Activated B cell treated with CpG ODN at 0.5 μM for 24 hours (primary cell): Measurements from ENCODE around the gene PRKAG2. TPM values are rescaled to one million over a fixed set of nuclear protein-coding genes. Genes with fewer than 3 reads are reported as not detected.
"Not testable (repeated sequence)": the region's sequence is repeated elsewhere in the genome, so short reads cannot be mapped to it uniquely, and the experiment has no call there.

Experiments
- ATAC-seq: fragments of 200-7000 bp; cut with Tn5 transposase; one replicate; pipeline ENCODE4 v1.10.0; 2021; ENCODE audit warnings: low read depth, mild to moderate bottlenecking, moderate library complexity
- CTCF ChIA-PET: fragments of 350-600 bp; sonication (Branson Sonifier 250); formaldehyde crosslinking; loops from one replicate; lab custom pipeline; 2021; ENCODE audit warnings: antibody characterized with exemption; lab: Charles Lee
- POLR2A ChIA-PET: fragments of 350-600 bp; sonication (Branson Sonifier 250); formaldehyde crosslinking; loops from one replicate; lab custom pipeline; 2021; ENCODE audit warnings: antibody characterized with exemption; lab: Charles Lee
- DNase-seq: peaks from one replicate; pipeline ENCODE4 v3.0.0; 2022
- H3K27ac Mint-ChIP-seq: one replicate; pipeline ENCODE4 v1.8.0; 2020; ENCODE audit warnings: mixed read lengths
- H3K27me3 Mint-ChIP-seq: one replicate; pipeline ENCODE4 v1.8.0; 2021; ENCODE audit warnings: mixed read lengths
- H3K36me3 Mint-ChIP-seq: one replicate; pipeline ENCODE4 v1.8.0; 2021; ENCODE audit warnings: low read depth, mixed read lengths
- H3K4me1 Mint-ChIP-seq: one replicate; pipeline ENCODE4 v1.8.0; 2021; ENCODE audit warnings: mixed read lengths
- H3K4me3 Mint-ChIP-seq: one replicate; pipeline ENCODE4 v1.8.0; 2020; ENCODE audit warnings: mild to moderate bottlenecking, mixed read lengths
- H3K9me3 Mint-ChIP-seq: one replicate; pipeline ENCODE4 v1.8.0; 2020; ENCODE audit warnings: mixed read lengths
- intact Hi-C: fragments of 100-400 bp; cut with micrococcal nuclease; formaldehyde crosslinking; loops from one replicate; pipeline ENCODE4 v1.15.1; 2024
- total RNA-seq: library from RNA; stranded (reverse); gene quantifications from 2 replicates; pipeline ENCODE4 v1.2.3, GENCODE V29; 2022
- TF ChIP-seq, protein P1 (sequence below): fragments of 200-600 bp; IDR thresholded peaks from one replicate; pipeline ENCODE4 v1.8.0; 2022; ENCODE audit warnings: antibody characterized with exemption, mild to moderate bottlenecking

The PRKAG2 gene
- total RNA-seq, 1 donor from 2014 or later: 19.7 TPM

GRCh38 chr7:151782598-151783448 lies 94.1 kb downstream of the PRKAG2 start:
- TF ChIP-seq, protein P1, sequence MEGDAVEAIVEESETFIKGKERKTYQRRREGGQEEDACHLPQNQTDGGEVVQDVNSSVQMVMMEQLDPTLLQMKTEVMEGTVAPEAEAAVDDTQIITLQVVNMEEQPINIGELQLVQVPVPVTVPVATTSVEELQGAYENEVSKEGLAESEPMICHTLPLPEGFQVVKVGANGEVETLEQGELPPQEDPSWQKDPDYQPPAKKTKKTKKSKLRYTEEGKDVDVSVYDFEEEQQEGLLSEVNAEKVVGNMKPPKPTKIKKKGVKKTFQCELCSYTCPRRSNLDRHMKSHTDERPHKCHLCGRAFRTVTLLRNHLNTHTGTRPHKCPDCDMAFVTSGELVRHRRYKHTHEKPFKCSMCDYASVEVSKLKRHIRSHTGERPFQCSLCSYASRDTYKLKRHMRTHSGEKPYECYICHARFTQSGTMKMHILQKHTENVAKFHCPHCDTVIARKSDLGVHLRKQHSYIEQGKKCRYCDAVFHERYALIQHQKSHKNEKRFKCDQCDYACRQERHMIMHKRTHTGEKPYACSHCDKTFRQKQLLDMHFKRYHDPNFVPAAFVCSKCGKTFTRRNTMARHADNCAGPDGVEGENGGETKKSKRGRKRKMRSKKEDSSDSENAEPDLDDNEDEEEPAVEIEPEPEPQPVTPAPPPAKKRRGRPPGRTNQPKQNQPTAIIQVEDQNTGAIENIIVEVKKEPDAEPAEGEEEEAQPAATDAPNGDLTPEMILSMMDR: peak; percentile 63
- Mint-ChIP-seq H3K27me3 (no peaks in the 10 kb centered on the region), H3K27ac (no peak overlapping the region), H3K36me3 (peaks cover 36% of the 10 kb centered on the region), H3K4me3 (peak overlapping the region; percentile 74), H3K4me1 (peaks cover 7% of the 10 kb centered on the region), H3K9me3 (no peaks in the 10 kb centered on the region)
- intact Hi-C loops: loop anchor here (1.0 to 5.0 kb wide), 10 partner anchors 12 to 924 kb away; partner anchors contain the start of genes GALNT11 and PRKAG2
- ChIA-PET CTCF (interaction anchor here (0.8 to 3.2 kb wide), 21 partner anchors 9 to 248 kb away, joined by 3 to 19 read pairs (median 5); partner anchors contain the start of gene PRKAG2), POLR2A (interaction anchor here (0.8 to 1.8 kb wide), 5 partner anchors 93 to 263 kb away, joined by 3 to 6 read pairs (median 3); partner anchors contain the start of genes PRKAG2 and RHEB)
- DNase-seq: peak; percentile 77
- ATAC-seq: peak; percentile 95

DNA sequence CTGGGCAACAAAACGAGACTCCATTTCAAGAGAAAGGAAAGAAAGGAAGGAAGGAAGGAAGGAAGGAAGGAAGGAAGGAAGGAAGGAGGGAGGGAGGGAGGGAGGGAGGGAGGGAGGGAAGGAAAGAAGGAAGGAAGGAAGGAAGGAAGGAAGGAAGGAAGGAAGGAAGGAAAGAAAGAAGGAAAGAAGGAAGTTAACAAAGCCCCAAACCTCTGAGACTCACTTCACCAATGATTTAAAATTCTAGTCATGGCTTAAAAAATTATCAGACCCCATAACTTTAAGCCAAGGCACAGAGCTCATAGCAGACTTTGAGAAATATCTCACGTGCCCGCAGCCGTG lies 94.7 kb downstream of the PRKAG2 start:
- not testable (repeated sequence) for H3K27me3 Mint-ChIP-seq, ATAC-seq, H3K4me1 Mint-ChIP-seq, H3K27ac Mint-ChIP-seq, DNase-seq, H3K4me3 Mint-ChIP-seq, H3K9me3 Mint-ChIP-seq
- intact Hi-C loops: loop anchor here (2.0 to 5.0 kb wide), 3 partner anchors 243 to 925 kb away; partner anchors contain the start of gene GALNT11
- H3K36me3 Mint-ChIP-seq: peaks cover 42% of the 10 kb centered on the region
- POLR2A ChIA-PET: interaction anchor here (0.8 to 1.8 kb wide), 4 partner anchors 93 to 262 kb away, joined by 3 to 6 read pairs (median 4); partner anchors contain the start of genes PRKAG2 and RHEB
- CTCF ChIA-PET: interaction anchor here (0.7 to 3.2 kb wide), 13 partner anchors 10 to 375 kb away, joined by 3 to 19 read pairs (median 7); partner anchors contain the start of gene PRKAG2

DNA sequence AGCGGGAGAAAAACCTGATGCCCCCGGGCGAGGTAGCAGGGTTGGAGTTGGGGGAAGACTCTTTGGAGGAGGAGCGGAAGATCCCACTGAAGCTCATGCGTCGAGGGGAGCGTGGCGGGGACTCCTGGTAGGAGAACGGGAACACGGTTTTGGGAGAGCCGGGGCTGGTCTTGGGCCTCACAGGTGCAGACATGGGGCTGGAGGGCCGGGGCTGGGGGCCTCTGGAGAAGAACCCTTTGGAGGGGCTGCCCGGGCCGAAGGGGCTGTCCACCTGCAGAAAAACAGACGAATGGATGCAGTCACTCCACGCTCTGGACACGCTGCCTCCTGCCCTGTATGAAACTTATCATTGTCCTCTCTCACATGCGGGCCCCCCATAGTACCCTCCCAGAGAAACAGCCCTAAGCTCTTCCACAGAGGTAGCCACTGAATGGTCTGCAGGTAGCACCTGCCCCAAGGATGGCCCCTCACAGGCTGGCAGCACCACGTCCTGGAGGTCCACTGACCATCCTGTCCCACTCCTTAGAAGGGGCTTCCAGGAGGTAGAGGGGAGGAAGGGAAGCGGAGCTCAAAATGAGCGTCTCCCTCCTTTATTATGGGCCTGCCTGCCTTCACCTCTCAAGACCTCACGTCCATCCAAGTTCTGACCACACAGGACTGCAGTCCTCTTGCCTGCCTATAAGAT lies 95.6 kb downstream of the PRKAG2 start:
- ATAC-seq: no peak
- no peak overlapping the region for H3K27ac Mint-ChIP-seq
- no peak for DNase-seq

DNA sequence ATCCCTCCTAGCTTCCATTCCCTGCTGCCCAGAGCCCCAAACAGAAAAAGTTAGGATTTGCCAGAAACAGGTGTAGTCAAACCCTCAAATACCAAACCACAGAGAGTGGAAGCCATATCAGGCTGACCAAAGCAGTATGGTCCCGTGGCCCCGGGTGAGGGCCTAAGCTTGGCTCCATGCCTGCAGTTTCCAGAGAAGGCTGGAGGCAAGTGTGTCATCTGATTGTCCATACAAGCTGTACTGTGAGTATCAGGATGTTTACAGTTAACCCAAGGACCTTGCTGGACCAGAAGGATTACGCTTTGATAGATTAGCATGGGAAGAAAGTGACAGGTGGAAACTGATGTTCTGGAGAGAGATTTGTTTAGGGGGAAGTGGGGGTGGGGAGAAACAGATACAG lies 96.3 kb downstream of the PRKAG2 start:
- CTCF ChIA-PET: no interaction called here

More for the DNA sequence above, 95.6 kb downstream of the PRKAG2 start:
- ChIA-PET POLR2A (interaction anchor here (1.1 kb wide), 1 partner anchor 154 kb away, joined by 3 read pairs; no protein-coding TSS in a partner anchor), CTCF (interaction anchor here (0.7 to 3.2 kb wide), 6 partner anchors 11 to 374 kb away, joined by 3 to 19 read pairs (median 11); partner anchors contain the start of gene PRKAG2)
- TF ChIP-seq, protein P1: no peak
- Mint-ChIP-seq H3K27me3 (no peaks in the 10 kb centered on the region), H3K9me3 (no peaks in the 10 kb centered on the region), H3K4me1 (peaks cover 7% of the 10 kb centered on the region), H3K36me3 (peaks cover 44% of the 10 kb centered on the region), H3K4me3 (no peak overlapping the region)
- intact Hi-C loops: loop anchor here (5.0 kb wide), 1 partner anchor 926 kb away; no protein-coding TSS in a partner anchor

GRCh38 chr7:151779678-151780077 lies 97.2 kb downstream of the PRKAG2 start:
- Mint-ChIP-seq H3K27ac (no peak overlapping the region), H3K4me1 (peaks cover 7% of the 10 kb centered on the region), H3K4me3 (no peak overlapping the region), H3K36me3 (peaks cover 43% of the 10 kb centered on the region), H3K9me3 (no peaks in the 10 kb centered on the region), H3K27me3 (no peaks in the 10 kb centered on the region)
- ChIA-PET POLR2A (interaction anchor here (0.7 kb wide), 1 partner anchor 58 kb away, joined by 3 read pairs; no protein-coding TSS in a partner anchor), CTCF (no interaction called here)
- no peak for DNase-seq
- TF ChIP-seq, protein P1: no peak
- no peak for ATAC-seq
- intact Hi-C loops: loop anchor here (5.0 kb wide), 1 partner anchor 928 kb away; no protein-coding TSS in a partner anchor

More for the DNA sequence above, 96.3 kb downstream of the PRKAG2 start:
- Mint-ChIP-seq H3K9me3 (no peaks in the 10 kb centered on the region), H3K4me1 (peaks cover 7% of the 10 kb centered on the region), H3K27ac (no peak overlapping the region), H3K36me3 (peaks cover 40% of the 10 kb centered on the region), H3K4me3 (no peak overlapping the region), H3K27me3 (no peaks in the 10 kb centered on the region)
- TF ChIP-seq, protein P1: no peak
- intact Hi-C loops: loop anchor here (5.0 kb wide), 1 partner anchor 927 kb away; no protein-coding TSS in a partner anchor
- DNase-seq (no peak), ATAC-seq (no peak)
- POLR2A ChIA-PET: no interaction called here
